Osteoblast (primary cell): ENCODE data around the gene MICB. TPM values are rescaled to one million over a fixed set of nuclear protein-coding genes. Genes with fewer than 3 reads are reported as not detected.

Experiments used
- DNase-seq: peaks from one replicate; pipeline ENCODE4 v3.0.0; 2011; ENCODE audit warnings: low spot score, mixed read lengths; ENCODE audit not compliant: insufficient read length; ENCODE audit errors: missing footprints
- H2AFZ ChIP-seq: 2 replicates; pipeline ENCODE4 v1.6.0; 2011; ENCODE audit warnings: mild to moderate bottlenecking, low read length
- H3K27ac ChIP-seq: 2 replicates; pipeline ENCODE4 v1.5.1; 2011; ENCODE audit warnings: mild to moderate bottlenecking, low read depth, low read length, moderate library complexity
- H3K27me3 ChIP-seq: 2 replicates; pipeline ENCODE4 v1.6.0; 2012; ENCODE audit warnings: mild to moderate bottlenecking, control low read depth, inconsistent platforms, low read length, moderate library complexity; ENCODE audit not compliant: insufficient read depth
- H3K36me3 ChIP-seq: 2 replicates; pipeline ENCODE4 v1.5.1; 2011; ENCODE audit warnings: mild to moderate bottlenecking, low read length, control low read depth, moderate library complexity; ENCODE audit not compliant: insufficient read depth
- H3K4me1 ChIP-seq: 2 replicates; pipeline ENCODE4 v1.5.1; 2011; ENCODE audit warnings: mild to moderate bottlenecking, low read length, control low read depth, moderate library complexity; ENCODE audit not compliant: insufficient read depth
- H3K4me2 ChIP-seq: 2 replicates; pipeline ENCODE4 v1.6.0; 2011; ENCODE audit warnings: mild to moderate bottlenecking, low read length; ENCODE audit not compliant: insufficient read depth
- H3K4me3 ChIP-seq: fragments of 200-600 bp; sonication (generic); 3 replicates; pipeline ENCODE4 v1.5.1; 2012; ENCODE audit warnings: mild to moderate bottlenecking, low read length, inconsistent platforms; ENCODE audit not compliant: insufficient read depth
- H3K79me2 ChIP-seq: 2 replicates; pipeline ENCODE4 v1.6.0; 2012; ENCODE audit warnings: mild to moderate bottlenecking, low read length, control low read depth, inconsistent platforms; ENCODE audit not compliant: insufficient read depth
- H3K9me3 ChIP-seq: 2 replicates; pipeline ENCODE4 v1.5.1; 2011; ENCODE audit warnings: low read depth, low read length, control low read depth
- H4K20me1 ChIP-seq: 2 replicates; pipeline ENCODE4 v1.6.0; 2012; ENCODE audit warnings: mild to moderate bottlenecking, low read length, control low read depth; ENCODE audit not compliant: insufficient read depth
- CTCF ChIP-seq: IDR thresholded peaks from 2 replicates; pipeline ENCODE4 v1.5.1; 2011; ENCODE audit warnings: mild to moderate bottlenecking, low read depth, low read length, moderate library complexity; ENCODE audit errors: extremely low read depth
- total RNA-seq: library from RNA; depleted of rRNA; stranded (reverse); fragments of >200 nt; gene quantifications from 2 replicates; pipeline ENCODE4 v1.2.3, GENCODE V29; 2012

Gene MICB
- total RNA-seq, 1 donor: 14.1 TPM

- H2AFZ ChIP-seq: no peak overlapping the region
- H3K4me3 ChIP-seq: no peak overlapping the region
- H3K27me3 ChIP-seq: no peaks in the 10 kb centered on the region
- no peak overlapping the region for H3K4me2 ChIP-seq
- TF ChIP-seq CTCF: no peak
- peaks cover 55% of the 10 kb centered on the region for H3K79me2 ChIP-seq
- H3K4me1 ChIP-seq: peaks cover 13% of the 10 kb centered on the region
- H3K9me3 ChIP-seq: no peaks in the 10 kb centered on the region
- no peak overlapping the region for H3K27ac ChIP-seq
- peaks cover 86% of the 10 kb centered on the region for H4K20me1 ChIP-seq
- H3K36me3 ChIP-seq: peaks cover 91% of the 10 kb centered on the region
- no peak for DNase-seq
Observed at GRCh38 chr6:31534521-31535040, 36.6 kb downstream of the MICB start.

- Histone ChIP-seq H3K27me3 (no peaks in the 10 kb centered on the region), H3K4me3 (no peak overlapping the region), H3K9me3 (no peaks in the 10 kb centered on the region), H3K4me1 (peaks cover 19% of the 10 kb centered on the region), H3K27ac (no peak overlapping the region), H3K79me2 (peaks cover 67% of the 10 kb centered on the region), H2AFZ (no peak overlapping the region), H3K4me2 (no peak overlapping the region), H3K36me3 (peaks cover 97% of the 10 kb centered on the region), H4K20me1 (peaks cover 88% of the 10 kb centered on the region)
- DNase-seq: no peak
- TF ChIP-seq CTCF: no peak
Observed at GRCh38 chr6:31535538-31536324, 37.8 kb downstream of the MICB start.

GRCh38 chr6:31538805-31539400 is 41.0 kb downstream of the MICB start:
- peak overlapping the region; percentile 97 for H3K4me2 ChIP-seq
- H2AFZ ChIP-seq: no peak overlapping the region
- H3K9me3 ChIP-seq: no peaks in the 10 kb centered on the region
- peak overlapping the region; percentile 95 for H3K4me3 ChIP-seq
- no peak for DNase-seq
- peaks cover 23% of the 10 kb centered on the region for H3K4me1 ChIP-seq
- H3K79me2 ChIP-seq: peaks cover 78% of the 10 kb centered on the region
- peaks cover 67% of the 10 kb centered on the region for H4K20me1 ChIP-seq
- H3K27ac ChIP-seq: peak overlapping the region; percentile 99
- H3K36me3 ChIP-seq: peaks cover 66% of the 10 kb centered on the region
- no peaks in the 10 kb centered on the region for H3K27me3 ChIP-seq
- no peak for TF ChIP-seq CTCF

GRCh38 chr6:31540640-31541039 is 42.7 kb downstream of the MICB start:
- Histone ChIP-seq H3K27me3 (no peaks in the 10 kb centered on the region), H3K4me2 (peak overlapping the region; percentile 97), H2AFZ (no peak overlapping the region), H3K27ac (peak overlapping the region; percentile 99), H3K79me2 (peaks cover 63% of the 10 kb centered on the region), H3K4me3 (peak overlapping the region; percentile 95), H3K9me3 (no peaks in the 10 kb centered on the region), H3K4me1 (peaks cover 23% of the 10 kb centered on the region), H3K36me3 (peaks cover 49% of the 10 kb centered on the region), H4K20me1 (peaks cover 50% of the 10 kb centered on the region)
- TF ChIP-seq CTCF: no peak
- DNase-seq: no peak
